GM23338 (cell line): Measurements from ENCODE around the gene SYCP2. TPM values are rescaled to one million over a fixed set of nuclear protein-coding genes. Genes with fewer than 3 reads are reported as not detected.

Experiments
- ATAC-seq: fragments of 200-7000 bp; cut with Tn5 transposase; 3 replicates; pipeline ENCODE4 v1.9.1; 2020
- DNase-seq: peaks from one replicate; pipeline ENCODE4 v3.0.0-alpha.2; 2015; ENCODE audit warnings: low spot score
- H2AFZ ChIP-seq: fragments of 200-600 bp; sonication (generic); 2 replicates; pipeline ENCODE4 v1.8.0; 2016; ENCODE audit warnings: antibody characterized with exemption, mild to moderate bottlenecking, moderate library complexity
- H3F3A ChIP-seq: fragments of 200-600 bp; sonication (generic); replicated peaks from 2 replicates; pipeline ENCODE4 v1.8.0; 2017; ENCODE audit warnings: antibody characterized with exemption, mixed run types, low read depth
- H3K27ac ChIP-seq: fragments of 200-600 bp; sonication (generic); 2 replicates; pipeline ENCODE4 v1.6.1; 2016; ENCODE audit warnings: low read depth
- H3K27me3 ChIP-seq: fragments of 200-600 bp; sonication (generic); 2 replicates; pipeline ENCODE4 v1.8.0; 2016; ENCODE audit warnings: mild to moderate bottlenecking, mixed run types, moderate library complexity; ENCODE audit not compliant: insufficient read depth
- H3K36me3 ChIP-seq: fragments of 200-600 bp; sonication (generic); 2 replicates; pipeline ENCODE4 v1.8.0; 2016; ENCODE audit warnings: mild to moderate bottlenecking; ENCODE audit not compliant: insufficient read depth
- H3K4me1 ChIP-seq: fragments of 200-600 bp; sonication (generic); 2 replicates; pipeline ENCODE4 v1.8.0; 2016; ENCODE audit warnings: mild to moderate bottlenecking, moderate library complexity; ENCODE audit not compliant: insufficient read depth
- H3K4me2 ChIP-seq: fragments of 200-600 bp; sonication (generic); 2 replicates; pipeline ENCODE4 v1.7.1; 2017; ENCODE audit warnings: mixed run types
- H3K4me3 ChIP-seq: fragments of 200-600 bp; sonication (generic); 2 replicates; pipeline ENCODE4 v1.6.1; 2016; ENCODE audit warnings: mixed run types
- H3K79me2 ChIP-seq: fragments of 200-600 bp; sonication (generic); replicated peaks from 2 replicates; pipeline ENCODE4 v1.8.0; 2017; ENCODE audit warnings: mild to moderate bottlenecking; ENCODE audit not compliant: insufficient read depth
- H3K9me2 ChIP-seq: fragments of 200-600 bp; sonication (generic); 2 replicates; pipeline ENCODE4 v1.8.0; 2017; ENCODE audit not compliant: insufficient read depth
- H4K20me1 ChIP-seq: fragments of 200-600 bp; sonication (generic); replicated peaks from 2 replicates; pipeline ENCODE4 v1.8.0; 2017; ENCODE audit warnings: mild to moderate bottlenecking; ENCODE audit not compliant: insufficient read depth
- H3K27ac Mint-ChIP-seq: 2 replicates; pipeline ENCODE4 v1.8.0; 2020; ENCODE audit warnings: inconsistent platforms, mild to moderate bottlenecking, moderate library complexity, mixed read lengths
- H3K27me3 Mint-ChIP-seq: 3 replicates; pipeline ENCODE4 v1.8.0; 2022; ENCODE audit warnings: low read depth, mild to moderate bottlenecking, moderate library complexity, mixed read lengths, inconsistent platforms; ENCODE audit not compliant: insufficient read depth, poor library complexity
- H3K36me3 Mint-ChIP-seq: 3 replicates; pipeline ENCODE4 v1.8.0; 2021; ENCODE audit warnings: low read depth, mild to moderate bottlenecking, inconsistent platforms, moderate library complexity, mixed read lengths
- H3K4me1 Mint-ChIP-seq: 3 replicates; pipeline ENCODE4 v1.8.0; 2020; ENCODE audit warnings: mild to moderate bottlenecking, inconsistent platforms, mixed read lengths
- H3K4me3 Mint-ChIP-seq: 3 replicates; pipeline ENCODE4 v1.8.0; 2021; ENCODE audit warnings: moderate library complexity, mild to moderate bottlenecking, inconsistent platforms, mixed read lengths
- H3K9me3 Mint-ChIP-seq: 3 replicates; pipeline ENCODE4 v1.8.0; 2020; ENCODE audit warnings: moderate library complexity, mild to moderate bottlenecking, inconsistent platforms, mixed read lengths
- CTCF ChIP-seq, 2 experiments: fragments of 200-600 bp in 1 of 2; sonication (generic) in 1 of 2; conservative IDR thresholded peaks; 2 replicates each; pipeline versions ENCODE4 v1.5.1 to v1.6.1; 2016 to 2017; ENCODE audit warnings: antibody characterized with exemption in 2 of 2, low read depth in 2 of 2, mild to moderate bottlenecking in 2 of 2, moderate library complexity in 1 of 2
- ZNF462 ChIP-seq: fragments of 250-450 bp; sonication (Bioruptor Pico); IDR thresholded peaks from 2 replicates; pipeline ENCODE4 v1.5.0; 2020; ENCODE audit warnings: mild to moderate bottlenecking, moderate library complexity
- polyA plus RNA-seq: library from polyadenylated mRNA; unstranded; fragments of >200 nt; fragmentation: Nextera tagmentation; extraction: Ambion mirVana; gene quantifications from 2 replicates; pipeline ENCODE4 v1.2.1, GENCODE V29; 2016
- total RNA-seq: library from RNA; depleted of rRNA; stranded (reverse); fragments of >200 nt; shearing (Covaris generic); gene quantifications from 2 replicates; pipeline ENCODE4 v1.2.3, GENCODE V29; 2014

Gene SYCP2
- total and polyA plus RNA-seq, 2 experiments from 2014 or later, result 0.50 to 2.1 TPM

- Mint-ChIP-seq H3K27me3 (peaks cover 27% of the 10 kb centered on the region), H3K36me3 (peaks cover 7% of the 10 kb centered on the region), H3K4me1 (peaks cover 6% of the 10 kb centered on the region), H3K4me3 (peak overlapping the region; percentile 65), H3K27ac (no peak overlapping the region), H3K9me3 (peaks cover 12% of the 10 kb centered on the region)
- H3K36me3 ChIP-seq, result no peaks in the 10 kb centered on the region
- peak overlapping the region; percentile 82 for H3K4me2 ChIP-seq
- H3F3A ChIP-seq, result no peaks in the 10 kb centered on the region
- DNase-seq (peak; percentile 87), ATAC-seq (peak; percentile 95)
- H3K4me3 ChIP-seq, result peak overlapping the region; percentile 51
- no peaks in the 10 kb centered on the region; the same call in 1 of the 2 replicates for H3K4me1 ChIP-seq
- no peaks in the 10 kb centered on the region for H3K79me2 ChIP-seq
- no peak overlapping the region for H3K27ac ChIP-seq
- TF ChIP-seq ZNF462 (CRISPR knock-in tag) (no peak), CTCF (conservative IDR thresholded peaks at IDR 0.05; ENCODE audit: low read depth in 2 of 2) (peak; percentile 69 to 73)
- H3K27me3 ChIP-seq, result peaks cover 77% of the 10 kb centered on the region
- no peaks in the 10 kb centered on the region for H3K9me2 ChIP-seq
- peaks cover 11% of the 10 kb centered on the region; the same call in 1 of the 2 replicates for H4K20me1 ChIP-seq
- H2AFZ ChIP-seq, result peak overlapping the region; percentile 97
These were observed 580 bp upstream of the SYCP2 start for GRCh38 chr20:59933849-59934585.
